IMR-90 (cell line): ENCODE measurements around the gene HCN2. TPM values are rescaled to one million over a fixed set of nuclear protein-coding genes. Genes with fewer than 3 reads are reported as not detected.

Experiments
- ATAC-seq: fragments of 200-7000 bp; cut with Tn5 transposase; 2 replicates; pipeline ENCODE4 v1.9.1; 2020; ENCODE audit warnings: low read depth, mild to moderate bottlenecking, moderate library complexity
- BruUV-seq: library from RNA; stranded (reverse); fragments of 400-500 nt; replicated peaks from 2 replicates; lab custom pipeline; 2021; lab: Mats Ljungman, UMichigan
- CTCF ChIA-PET: fragments of 300-600 bp; formaldehyde crosslinking; extraction: SDS; loops from one replicate; lab custom pipeline; 2021; ENCODE audit warnings: antibody characterized with exemption; lab: Yijun Ruan, JAX
- POLR2A ChIA-PET: fragments of 300-600 bp; sonication (Branson Sonifier 250); formaldehyde crosslinking; loops from one replicate; lab custom pipeline; 2022; ENCODE audit warnings: antibody characterized with exemption; ENCODE audit not compliant: unreplicated experiment; lab: Charles Lee
- DNase-seq: peaks from one replicate; pipeline ENCODE4 v3.0.0; 2013
- H2AFZ ChIP-seq: replicated peaks from 2 replicates; pipeline ENCODE3; 2013; ENCODE audit warnings: low read length, mild to moderate bottlenecking; ENCODE audit not compliant: poor library complexity
- H2AK5ac ChIP-seq: 2 replicates; pipeline ENCODE4 v1.6.1; 2013; ENCODE audit warnings: low read depth, low read length, inconsistent platforms
- H2AK9ac ChIP-seq: replicated peaks from 2 replicates; pipeline ENCODE3; 2013; ENCODE audit warnings: mild to moderate bottlenecking, low read depth, low read length, moderate library complexity; ENCODE audit not compliant: poor library complexity
- H2BK120ac ChIP-seq: 2 replicates; pipeline ENCODE4 v1.6.1; 2013; ENCODE audit warnings: low read depth, low read length, inconsistent platforms
- H2BK15ac ChIP-seq: 3 replicates; pipeline ENCODE4 v1.6.1; 2013; ENCODE audit warnings: low read depth, low read length, inconsistent platforms
- H2BK20ac ChIP-seq: 2 replicates; pipeline ENCODE4 v1.6.1; 2013; ENCODE audit warnings: low read depth, mild to moderate bottlenecking, inconsistent platforms, low read length, moderate library complexity
- H2BK5ac ChIP-seq: 2 replicates; pipeline ENCODE4 v1.6.1; 2013; ENCODE audit warnings: mild to moderate bottlenecking, low read depth, low read length, inconsistent platforms; ENCODE audit not compliant: poor library complexity, severe bottlenecking
- H3K14ac ChIP-seq: replicated peaks from 2 replicates; pipeline ENCODE4 v1.6.1; 2013; ENCODE audit warnings: low read depth, low read length, inconsistent platforms
- H3K18ac ChIP-seq: 2 replicates; pipeline ENCODE4 v1.6.1; 2013; ENCODE audit warnings: low read depth, low read length, control low read depth
- H3K23ac ChIP-seq: 2 replicates; pipeline ENCODE4 v1.6.1; 2013; ENCODE audit warnings: low read depth, low read length, inconsistent platforms
- H3K27ac ChIP-seq: 2 replicates; pipeline ENCODE4 v1.5.1; 2013; ENCODE audit warnings: mild to moderate bottlenecking, control low read depth, low read length; ENCODE audit not compliant: insufficient read depth
- H3K27me3 ChIP-seq: 2 replicates; pipeline ENCODE4 v1.6.1; 2013; ENCODE audit warnings: low read length; ENCODE audit not compliant: control insufficient read depth, insufficient read depth
- H3K36me3 ChIP-seq: 2 replicates; pipeline ENCODE4 v1.6.1; 2013; ENCODE audit warnings: low read length, mixed read lengths; ENCODE audit not compliant: control insufficient read depth, insufficient read depth
- H3K4ac ChIP-seq: 2 replicates; pipeline ENCODE4 v1.6.1; 2013; ENCODE audit warnings: low read depth, low read length, inconsistent platforms
- H3K4me1 ChIP-seq: 2 replicates; pipeline ENCODE4 v1.6.1; 2013; ENCODE audit warnings: low read length, mixed read lengths; ENCODE audit not compliant: control insufficient read depth, insufficient read depth
- H3K4me2 ChIP-seq: 2 replicates; pipeline ENCODE4 v1.6.1; 2013; ENCODE audit warnings: low read depth, mild to moderate bottlenecking, control low read depth, low read length, moderate library complexity
- H3K4me3 ChIP-seq: 2 replicates; pipeline ENCODE4 v1.5.1; 2013; ENCODE audit warnings: low read depth, mild to moderate bottlenecking, control low read depth, low read length, moderate library complexity; ENCODE audit not compliant: insufficient read depth
- H3K56ac ChIP-seq: 2 replicates; pipeline ENCODE4 v1.6.1; 2013; ENCODE audit warnings: low read length, inconsistent platforms; ENCODE audit not compliant: insufficient read depth; ENCODE audit errors: extremely low read depth
- H3K79me1 ChIP-seq, 2 experiments: 2 replicates each; pipeline ENCODE4 v1.6.1; 2013; ENCODE audit warnings: low read length in 2 of 2, inconsistent platforms in 1 of 2, low read depth in 1 of 2
- H3K9ac ChIP-seq: 2 replicates; pipeline ENCODE4 v1.6.1; 2013; ENCODE audit warnings: low read depth, low read length, control low read depth
- H3K9me1 ChIP-seq: 2 replicates; pipeline ENCODE4 v1.6.1; 2013; ENCODE audit warnings: low read length, inconsistent platforms; ENCODE audit not compliant: insufficient read depth
- H3K9me3 ChIP-seq: 2 replicates; pipeline ENCODE4 v1.6.1; 2013; ENCODE audit warnings: low read length; ENCODE audit not compliant: control insufficient read depth, insufficient read depth
- H4K20me1 ChIP-seq: 2 replicates; pipeline ENCODE4 v1.6.1; 2013; ENCODE audit warnings: low read length, inconsistent platforms; ENCODE audit not compliant: insufficient read depth
- H4K5ac ChIP-seq: 2 replicates; pipeline ENCODE4 v1.6.1; 2013; ENCODE audit warnings: mild to moderate bottlenecking, low read depth, low read length, control low read depth
- H4K8ac ChIP-seq, 2 experiments: 2 replicates each; pipeline ENCODE4 v1.6.1; 2013; ENCODE audit warnings: low read depth in 2 of 2, low read length in 2 of 2, control low read depth in 1 of 2, inconsistent platforms in 1 of 2
- H4K91ac ChIP-seq: 2 replicates; pipeline ENCODE4 v1.6.1; 2013; ENCODE audit warnings: low read depth, low read length, inconsistent platforms; ENCODE audit not compliant: insufficient read depth
- CEBPB ChIP-seq: IDR thresholded peaks from 2 replicates; pipeline ENCODE4 v1.6.1; 2012; ENCODE audit warnings: low read depth, low read length, improper control_type of control experiment
- CHD1 ChIP-seq: IDR thresholded peaks from 2 replicates; pipeline ENCODE4 v1.6.1; 2012; ENCODE audit warnings: low read depth, low read length, improper control_type of control experiment
- MAFK ChIP-seq: IDR thresholded peaks from 2 replicates; pipeline ENCODE4 v1.6.1; 2012; ENCODE audit warnings: low read depth, low read length, improper control_type of control experiment
- MAZ ChIP-seq: IDR thresholded peaks from 2 replicates; pipeline ENCODE4 v1.6.1; 2012; ENCODE audit warnings: low read depth, mild to moderate bottlenecking, low read length, improper control_type of control experiment, moderate library complexity, borderline replicate concordance
- MXI1 ChIP-seq: IDR thresholded peaks from 2 replicates; pipeline ENCODE4 v1.6.1; 2012; ENCODE audit warnings: low read depth, mild to moderate bottlenecking, low read length, moderate library complexity, borderline replicate concordance
- NFE2L2 ChIP-seq: fragments of 150-350 bp; IDR thresholded peaks from 2 replicates; pipeline ENCODE4 v1.6.1; 2016; ENCODE audit warnings: low read depth, mild to moderate bottlenecking, low read length
- RAD21 ChIP-seq: IDR thresholded peaks from 2 replicates; pipeline ENCODE4 v1.6.1; 2012; ENCODE audit warnings: low read length, improper control_type of control experiment
- RCOR1 ChIP-seq: IDR thresholded peaks from 2 replicates; pipeline ENCODE4 v1.6.1; 2012; ENCODE audit warnings: mild to moderate bottlenecking, low read length, improper control_type of control experiment; ENCODE audit not compliant: insufficient replicate concordance
- WGBS, 2 experiments: methylation state at CpG; one replicate each; pipeline versions ENCODE4 v1.1.5 to v1.1.7; 2013; ENCODE audit warnings: missing lambda C conversion rate in 2 of 2; ENCODE audit not compliant: insufficient read length in 1 of 2; ENCODE audit errors: extremely low coverage in 2 of 2; 5-methylcytosine and 5-hydroxymethylcytosine counted together
- dilution Hi-C: fragments of 300-500 bp; cut with HindIII; formaldehyde crosslinking; loops from one replicate; pipeline ENCODE4 v1.14.3; 2018; ENCODE audit warnings: low sequenced_read_pairs; ENCODE audit not compliant: unreplicated experiment
- in situ Hi-C: fragments of 300-500 bp; cut with MboI; formaldehyde crosslinking; loops from 3 replicates; pipeline ENCODE4 v1.14.3; 2019; ENCODE audit warnings: low sequenced_read_pairs, inconsistent platforms, mixed read lengths
- intact Hi-C: fragments of 100-400 bp; cut with micrococcal nuclease; formaldehyde crosslinking; loops from 2 replicates; pipeline ENCODE4 v1.10.0; 2022
- polyA plus RNA-seq, 3 experiments: library from polyadenylated mRNA; depleted of rRNA; stranded (reverse); fragments of >200 nt; gene quantifications; 2 replicates each; pipeline ENCODE4 v1.2.3, GENCODE V29; 2012; ENCODE audit warnings: low replicate concordance in 1 of 3
- total RNA-seq: library from RNA; depleted of rRNA; stranded (reverse); fragments of >200 nt; gene quantifications from 2 replicates; pipeline ENCODE4 v1.2.3, GENCODE V29; 2012
- TF ChIP-seq, protein P1 (sequence below): fragments of 150-350 bp; IDR thresholded peaks from 2 replicates; pipeline ENCODE4 v1.6.1; 2017; ENCODE audit warnings: mild to moderate bottlenecking, antibody characterized with exemption, low read length, low read depth

Gene HCN2
- total and polyA plus RNA-seq, 2 of the 4 experiments (the other 2 are of a cell fraction): 0.72 to 2.6 TPM

DNA sequence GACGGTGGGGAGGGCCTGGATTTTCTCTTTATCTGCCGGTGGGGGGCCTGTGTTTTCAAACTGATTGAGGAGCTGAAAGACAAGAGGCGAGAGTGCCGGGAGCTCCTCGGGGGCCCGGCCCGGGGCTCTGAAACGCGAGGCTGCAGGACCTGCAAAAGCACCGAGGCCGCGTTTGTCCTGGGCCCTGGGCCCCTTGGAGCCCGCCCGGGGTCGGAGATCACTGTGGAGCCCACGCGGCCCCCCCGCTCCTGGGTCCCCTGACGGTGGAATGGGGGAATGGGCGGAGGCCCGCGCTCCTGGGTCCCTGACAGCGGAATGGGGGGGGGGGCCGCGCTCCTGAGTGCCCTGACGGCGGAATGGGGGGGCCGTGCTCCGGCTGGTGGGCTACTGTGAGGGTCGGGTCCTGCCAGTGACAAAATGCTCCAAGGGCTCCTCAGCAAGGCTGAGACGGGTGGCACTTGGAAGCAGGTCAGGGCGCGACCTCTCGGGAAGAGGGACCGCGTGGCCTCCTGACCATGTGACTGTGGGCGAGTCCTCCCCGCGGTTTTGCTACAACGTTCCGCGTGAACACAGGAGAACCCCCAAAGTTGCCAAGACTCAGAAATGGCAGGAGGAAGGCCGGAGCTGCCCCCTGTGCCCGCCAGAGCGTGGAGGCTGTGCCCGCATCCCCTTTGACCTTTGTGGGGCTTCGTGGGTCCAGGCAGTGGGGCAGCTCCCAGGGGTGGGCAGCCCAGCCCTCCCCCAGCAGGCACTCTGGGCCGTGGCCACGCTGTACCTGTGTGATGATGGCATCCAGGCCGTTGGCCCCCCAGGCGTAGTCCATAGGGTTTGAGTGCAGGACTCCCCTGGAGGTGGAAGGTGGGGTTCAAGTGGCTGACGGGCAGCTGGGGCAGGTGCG, 59.5 kb downstream of the HCN2 start:
- H2AK5ac ChIP-seq: no peak overlapping the region
- intact Hi-C loops: no loop called here
- no peak overlapping the region for H2BK120ac ChIP-seq
- no peak overlapping the region for H4K5ac ChIP-seq
- H3K9ac ChIP-seq: no peak overlapping the region
- no peak overlapping the region for H3K23ac ChIP-seq
- DNase-seq: no peak
- H3K4me1 ChIP-seq: no peaks in the 10 kb centered on the region
- peaks cover 27% of the 10 kb centered on the region for H4K20me1 ChIP-seq
- no peak overlapping the region for H3K56ac ChIP-seq
- H2AFZ ChIP-seq: no peak overlapping the region
- peaks cover 0 to 16% of the 10 kb centered on the region in 2 experiments; a peak in 3 of 4 replicates for H3K79me1 ChIP-seq
- H3K36me3 ChIP-seq: peaks cover 58% of the 10 kb centered on the region
- no peak overlapping the region for H3K4ac ChIP-seq
- no peak overlapping the region for H4K8ac ChIP-seq
- no peaks in the 10 kb centered on the region for H3K27me3 ChIP-seq
- H2BK15ac ChIP-seq: no peak overlapping the region
- no peak overlapping the region for H3K18ac ChIP-seq
- POLR2A ChIA-PET: no interaction called here
- ATAC-seq: no peak
- dilution Hi-C loops: no loop called here
- TF ChIP-seq RCOR1: no peak
- no peak for TF ChIP-seq NFE2L2
- TF ChIP-seq, protein P1, sequence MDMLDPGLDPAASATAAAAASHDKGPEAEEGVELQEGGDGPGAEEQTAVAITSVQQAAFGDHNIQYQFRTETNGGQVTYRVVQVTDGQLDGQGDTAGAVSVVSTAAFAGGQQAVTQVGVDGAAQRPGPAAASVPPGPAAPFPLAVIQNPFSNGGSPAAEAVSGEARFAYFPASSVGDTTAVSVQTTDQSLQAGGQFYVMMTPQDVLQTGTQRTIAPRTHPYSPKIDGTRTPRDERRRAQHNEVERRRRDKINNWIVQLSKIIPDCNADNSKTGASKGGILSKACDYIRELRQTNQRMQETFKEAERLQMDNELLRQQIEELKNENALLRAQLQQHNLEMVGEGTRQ: no peak
- TF ChIP-seq RAD21: no peak
- TF ChIP-seq MXI1: no peak
- no peak for TF ChIP-seq CHD1
- TF ChIP-seq MAZ: no peak
- TF ChIP-seq MAFK: no peak
- TF ChIP-seq CEBPB: no peak
- in situ Hi-C loops: no loop called here
- H3K9me1 ChIP-seq: no peaks in the 10 kb centered on the region
- 92% methylated on average over 9 of the region's 53 CpGs; no CpG with 5 or more reads in 1 of the 2 experiments for WGBS, 2 experiments
- H3K4me2 ChIP-seq: no peak overlapping the region
- H2BK5ac ChIP-seq: no peak overlapping the region
- H3K14ac ChIP-seq: no peak overlapping the region
- no TSS peak for BruUV-seq
- H3K4me3 ChIP-seq: no peak overlapping the region
- CTCF ChIA-PET: no interaction called here
- H3K9me3 ChIP-seq: no peaks in the 10 kb centered on the region
- no peak overlapping the region for H2AK9ac ChIP-seq
- no peak overlapping the region for H4K91ac ChIP-seq
- no peak overlapping the region for H3K27ac ChIP-seq
- H2BK20ac ChIP-seq: no peak overlapping the region
